ENCODE data around the gene ITPR2. TPM values are rescaled to one million over a fixed set of nuclear protein-coding genes. Genes with fewer than 3 reads are reported as not detected.
"Not testable (repeated sequence)": the region's sequence is repeated elsewhere in the genome, so short reads cannot be mapped to it uniquely, and the experiment has no call there.

ITPR2 gene
- total RNA-seq, 1 donor from 2014 or later, result 63.4 TPM

DNA sequence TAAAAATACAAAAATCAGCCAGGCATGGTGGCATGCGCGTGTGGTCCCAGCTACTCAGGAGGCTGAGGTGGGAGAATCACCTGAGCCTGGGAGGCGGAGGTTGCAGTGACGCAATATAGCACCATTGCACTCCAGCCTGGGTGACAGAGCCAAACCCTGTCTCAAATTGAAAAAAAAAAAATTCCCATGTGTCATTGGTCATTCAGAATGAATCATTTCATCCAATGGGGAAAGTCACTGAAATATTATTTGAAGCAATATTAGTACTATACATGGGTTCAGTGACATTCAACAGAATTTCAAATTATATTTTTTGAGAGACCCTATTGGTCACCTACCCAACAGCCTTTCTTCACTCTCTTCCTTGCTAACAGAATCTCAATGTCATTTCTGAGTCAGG, 276.1 kb downstream of the ITPR2 start:
- DNase-seq, result no peak

DNA sequence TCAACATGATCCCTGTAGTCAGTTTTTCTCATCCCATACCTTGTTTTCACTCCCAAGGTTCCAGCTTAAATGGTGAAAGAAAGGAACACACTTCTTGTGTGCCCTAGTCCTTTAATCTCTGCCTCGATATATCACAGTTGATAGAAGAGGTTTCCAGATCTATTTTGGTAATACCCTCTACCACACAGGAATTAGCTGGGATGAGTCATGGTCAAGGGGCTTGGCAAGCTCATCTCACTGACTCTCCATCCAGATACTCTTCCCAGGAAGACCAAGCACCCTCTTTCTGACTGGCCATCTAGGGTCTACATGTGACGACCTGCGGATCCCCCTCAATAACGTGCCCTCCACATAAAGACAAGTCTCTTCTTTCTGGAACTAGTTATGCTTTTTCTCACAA, 277.9 kb downstream of the ITPR2 start:
- DNase-seq, result no peak

DNA sequence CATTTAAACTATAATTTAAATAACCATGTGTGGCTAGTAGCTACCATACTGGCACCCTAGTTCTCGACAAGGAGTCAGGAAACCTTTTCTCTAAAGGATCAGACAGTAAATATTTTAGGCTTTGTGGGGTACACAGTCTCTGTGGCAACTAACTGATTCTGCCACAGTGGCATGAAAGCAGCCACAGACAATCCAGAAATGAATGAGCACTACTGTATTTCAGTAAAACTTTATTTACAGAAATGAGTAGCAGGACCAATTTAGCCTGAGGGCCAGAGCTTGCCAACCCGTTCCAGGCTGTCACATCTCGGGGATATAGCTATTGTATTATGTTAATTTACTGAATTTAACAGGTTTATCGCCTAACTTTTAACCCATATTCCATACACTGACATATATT, 278.7 kb downstream of the ITPR2 start:
- no peak for DNase-seq

DNA sequence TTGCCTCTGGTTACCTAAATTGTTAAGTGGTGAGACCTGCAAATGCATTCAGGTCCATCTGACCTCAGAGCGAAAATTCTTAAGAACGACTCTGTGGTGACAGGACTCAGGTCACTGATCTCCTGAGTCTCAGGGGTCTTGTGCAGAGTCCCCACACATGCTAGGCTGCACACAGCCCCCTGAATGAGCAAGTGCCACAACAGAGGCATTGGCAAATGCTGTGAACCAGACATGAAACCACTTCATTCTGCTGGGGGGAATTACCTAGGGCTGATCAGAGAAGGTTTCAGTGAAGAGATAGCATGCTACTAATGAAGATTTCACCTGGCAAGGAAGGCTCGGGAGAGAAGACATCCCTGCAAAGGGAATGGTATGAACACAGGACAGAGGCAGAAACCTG, 281.6 kb downstream of the ITPR2 start:
- no peak for DNase-seq

DNA sequence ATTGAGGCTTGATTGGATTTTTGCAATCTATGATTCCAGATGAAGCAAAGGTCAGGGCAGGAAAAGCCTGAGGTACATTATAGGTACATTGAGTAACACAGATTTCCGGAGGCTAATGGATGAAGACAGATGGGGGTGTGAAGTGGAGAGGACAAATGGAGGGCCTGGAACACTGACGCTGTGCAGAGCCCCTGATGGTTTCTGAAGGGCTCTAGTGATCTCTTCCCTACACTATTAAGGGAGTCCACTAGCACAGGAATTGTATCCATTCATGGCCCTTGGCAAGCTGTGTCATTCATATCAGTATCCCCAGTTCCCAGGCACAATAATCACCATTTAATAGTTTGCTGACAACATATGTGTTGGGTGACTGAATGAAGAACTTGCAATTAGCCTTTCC, 284.8 kb downstream of the ITPR2 start:
- no peak for DNase-seq

DNA sequence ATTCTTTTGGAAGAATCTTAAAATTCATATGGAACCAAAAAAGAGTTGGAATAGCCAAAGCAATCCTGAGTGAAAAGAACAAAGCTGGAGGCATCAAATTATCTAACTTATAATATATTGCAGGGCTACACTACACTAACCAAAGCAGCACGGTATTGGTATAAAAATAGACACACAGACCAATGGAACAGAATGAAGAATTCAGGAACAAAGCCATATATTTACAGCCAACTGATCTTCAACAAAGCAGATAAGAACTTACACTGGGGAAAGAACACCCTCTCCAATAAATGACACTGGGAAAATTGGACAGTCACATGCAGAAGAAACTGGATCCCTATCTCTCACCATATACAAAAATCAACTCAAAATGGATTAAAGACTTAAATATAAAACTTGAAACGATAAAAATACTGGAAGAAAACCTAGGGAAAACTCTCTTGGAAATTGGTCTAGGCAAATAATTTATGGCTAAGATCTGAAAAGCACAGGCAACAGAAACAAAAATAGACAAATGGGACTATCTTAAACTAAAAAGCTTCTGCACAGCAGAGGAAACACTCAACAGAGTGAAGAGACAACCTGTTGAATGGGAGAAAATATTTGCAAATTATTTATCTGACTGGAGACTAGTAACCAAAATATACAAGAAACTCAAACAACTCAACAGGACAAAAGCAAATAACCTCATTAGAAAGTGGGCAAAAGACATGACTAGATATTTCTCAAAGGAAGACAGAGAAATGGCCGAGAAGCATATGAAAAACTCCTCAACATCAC, 286.3 kb downstream of the ITPR2 start:
- no peak for DNase-seq

DNA sequence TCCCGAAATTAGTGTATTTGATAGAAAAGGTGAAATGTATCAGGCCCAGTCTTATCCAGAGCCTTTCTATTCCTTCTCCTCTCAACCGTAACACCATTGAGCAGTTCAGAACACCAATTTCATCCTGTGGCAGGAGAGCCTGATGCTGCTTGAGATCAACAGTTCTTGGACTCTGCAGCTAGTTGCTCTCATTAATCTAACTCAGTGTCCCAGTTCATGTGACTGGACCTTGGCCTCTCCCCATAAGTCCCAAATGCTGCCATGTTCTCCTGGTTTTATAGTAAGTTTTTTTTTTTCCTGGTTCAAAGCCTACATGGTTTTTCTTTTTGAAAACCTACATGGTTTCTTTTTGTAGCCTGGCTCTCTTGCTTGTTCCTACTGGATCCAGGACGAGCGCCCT, 293.9 kb downstream of the ITPR2 start:
- DNase-seq, result no peak

DNA sequence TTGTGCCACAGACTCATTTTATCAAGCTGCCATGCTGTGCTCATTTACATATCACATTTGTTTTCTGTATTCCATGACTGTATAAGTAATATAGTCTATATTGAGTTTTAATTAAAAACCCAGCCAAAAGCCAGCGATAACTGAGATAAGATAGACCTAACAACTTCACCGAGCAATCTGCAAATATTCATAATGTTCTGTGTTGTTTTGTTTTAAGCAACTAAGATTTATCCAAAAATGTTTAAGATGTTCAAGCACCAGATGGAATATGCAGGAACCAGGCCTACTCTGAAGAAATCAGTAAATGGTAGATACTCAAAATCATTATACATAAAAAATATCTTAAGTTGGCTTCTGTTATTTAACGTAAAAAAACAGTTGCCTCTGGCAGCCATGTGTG, 295.3 kb downstream of the ITPR2 start:
- no peak for DNase-seq

DNA sequence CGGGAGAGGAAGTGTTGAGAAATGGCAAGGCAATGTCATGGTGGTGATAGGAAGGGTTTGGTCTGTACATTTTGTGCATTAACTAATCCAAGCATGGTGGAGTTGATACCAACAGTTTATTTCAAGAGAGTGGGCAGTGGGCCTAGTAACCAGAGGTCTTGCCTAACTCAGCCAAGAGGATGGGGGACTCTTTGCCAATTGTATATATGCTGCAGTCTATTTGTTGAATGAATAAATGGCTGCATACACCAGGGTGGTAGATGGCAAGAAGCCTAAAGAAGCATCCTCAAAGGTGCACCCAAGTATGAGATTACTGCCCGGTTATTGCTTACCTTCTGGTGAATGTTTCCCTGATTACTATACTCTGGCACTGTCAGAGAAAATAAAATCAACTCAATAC, 295.9 kb downstream of the ITPR2 start:
- DNase-seq, result no peak

DNA sequence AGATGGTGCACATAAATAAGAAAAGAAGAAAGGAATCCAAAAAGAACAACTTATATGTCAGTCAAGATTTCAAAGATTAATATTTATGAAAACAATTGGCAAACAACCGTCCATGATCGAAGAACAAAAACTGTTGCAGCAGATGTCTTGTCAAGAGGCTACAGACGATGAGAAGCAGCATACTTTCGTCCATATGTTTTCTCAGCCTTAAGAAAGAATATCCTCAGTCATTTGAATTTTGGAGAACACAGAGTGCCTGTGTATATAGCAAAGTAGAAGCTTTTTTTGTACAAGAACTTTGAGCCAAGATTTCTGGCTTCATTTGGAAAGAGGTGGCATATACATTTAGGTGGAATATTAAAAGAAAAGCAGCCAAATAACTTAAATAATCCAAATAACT, 297.2 kb downstream of the ITPR2 start:
- DNase-seq, result peak; percentile 58

DNA sequence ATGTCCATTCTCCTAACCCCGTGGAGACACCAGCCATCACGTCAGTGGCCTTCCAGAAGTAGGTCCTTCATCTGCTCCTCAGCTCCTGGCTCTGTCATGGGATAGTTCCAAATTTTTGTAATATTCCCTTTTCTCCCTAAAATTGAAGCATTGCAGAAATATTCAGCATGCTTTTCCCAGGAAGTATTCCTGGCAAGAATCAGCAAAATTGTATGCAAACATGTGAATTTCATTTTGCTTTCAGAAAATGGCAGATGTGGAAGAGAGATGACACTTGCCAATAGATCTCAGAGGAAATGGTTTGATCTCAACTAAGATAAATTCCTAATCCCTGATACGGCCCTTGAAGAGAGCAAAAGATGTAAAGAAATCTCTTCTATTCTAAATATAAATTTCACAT, 298.9 kb downstream of the ITPR2 start:
- peak; percentile 41 for DNase-seq

DNA sequence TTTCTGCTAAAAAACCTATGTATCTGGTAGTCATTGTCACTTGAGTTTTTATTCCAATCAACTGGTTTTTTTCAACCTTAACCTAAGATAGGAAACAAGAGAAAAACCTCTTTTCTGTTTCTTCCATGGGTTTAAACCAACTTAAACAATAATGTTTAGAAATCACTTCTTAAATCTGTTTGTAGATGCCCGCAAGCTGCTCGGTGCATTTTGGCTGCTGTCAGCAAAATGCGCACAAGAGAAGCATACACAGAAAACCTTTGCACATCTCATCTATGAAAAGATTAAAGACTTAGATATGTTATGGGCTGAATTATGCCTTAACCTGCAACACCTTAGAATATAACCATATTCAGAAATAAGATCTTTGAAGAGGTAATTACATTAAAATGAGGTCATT, 299.8 kb downstream of the ITPR2 start:
- no peak for DNase-seq

DNA sequence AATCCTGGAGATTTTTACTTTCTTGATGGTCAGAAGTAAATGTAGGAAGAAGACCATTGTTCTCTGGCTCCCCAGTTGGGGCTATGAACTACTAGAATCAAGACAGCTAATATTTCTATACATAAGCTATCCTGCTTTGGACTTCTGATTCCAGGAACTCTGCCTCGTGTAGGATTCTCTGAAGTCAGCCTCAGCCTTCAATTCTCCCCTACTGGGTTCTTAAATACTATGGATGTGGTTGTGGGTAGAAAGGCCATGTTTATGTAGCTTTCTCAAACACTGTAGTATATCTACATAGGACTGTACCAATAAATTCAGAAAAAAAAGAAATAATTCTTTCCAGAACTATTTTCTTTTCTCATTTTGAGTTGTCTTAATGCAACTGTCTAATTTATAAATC, 302.5 kb downstream of the ITPR2 start:
- DNase-seq, result no peak

DNA sequence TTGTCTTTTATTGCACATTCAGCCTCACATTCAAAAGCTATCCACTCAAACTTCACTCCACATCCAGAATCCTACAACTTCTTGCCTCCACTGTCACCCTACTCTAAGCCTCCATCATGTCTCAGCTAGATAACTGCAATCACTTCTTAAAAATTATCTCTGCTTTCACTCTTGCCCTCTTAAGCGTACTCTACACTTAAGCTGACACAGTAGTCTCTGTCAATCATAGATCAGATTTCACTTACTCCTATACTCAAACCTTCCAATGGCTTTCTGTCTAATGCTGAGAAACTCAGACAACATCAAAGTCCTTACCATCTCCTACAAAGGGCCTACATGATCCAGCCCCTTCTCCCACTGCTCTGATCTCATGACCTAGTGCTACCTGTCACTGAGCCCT, 304.1 kb downstream of the ITPR2 start:
- no peak for DNase-seq

DNA sequence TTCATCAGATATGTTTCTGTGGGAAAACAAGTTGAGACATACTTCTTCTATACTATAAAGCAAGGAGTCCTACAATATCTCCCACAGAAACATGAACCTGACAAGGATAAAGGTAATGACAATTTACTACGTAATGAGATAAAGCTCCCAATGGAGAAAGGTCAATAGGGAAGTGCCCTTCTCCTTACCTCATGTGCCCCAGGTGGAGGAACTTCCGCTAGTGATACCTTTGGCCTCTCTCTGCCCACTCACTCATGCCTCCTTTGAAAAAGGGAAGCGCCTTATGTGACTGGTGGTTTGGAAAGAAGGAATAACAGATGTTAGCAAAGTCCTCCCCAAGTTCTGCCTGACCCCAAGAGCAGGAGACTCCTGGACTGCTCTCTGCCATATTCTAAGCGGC, 305.3 kb downstream of the ITPR2 start:
- DNase-seq, result no peak

DNA sequence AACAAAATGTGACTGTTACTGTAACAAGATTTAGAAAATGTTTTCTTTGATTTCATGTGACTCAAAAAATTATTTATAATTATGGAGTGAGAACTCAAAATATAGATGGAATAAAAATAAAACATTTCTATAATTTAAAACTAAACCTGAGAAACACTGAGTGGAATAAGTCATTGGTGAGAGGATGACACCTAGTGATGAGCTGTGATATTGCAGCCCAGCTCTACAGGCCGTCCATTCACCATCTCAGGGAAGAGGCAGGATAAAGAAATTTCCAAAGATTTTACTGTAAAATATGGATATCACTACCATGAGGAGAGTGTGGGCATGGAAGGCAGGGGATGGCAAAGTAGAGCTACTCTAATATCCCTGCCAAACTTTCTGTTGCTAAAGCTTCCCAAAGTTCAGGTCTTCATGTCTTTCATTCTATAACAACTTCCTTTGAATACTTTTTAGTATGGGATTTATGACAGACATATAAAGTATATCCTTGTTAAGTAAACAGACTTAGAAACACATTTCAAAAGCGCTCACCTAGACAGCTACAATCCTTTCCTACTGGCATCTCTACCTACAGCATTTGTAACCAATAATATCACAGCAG, 308.0 kb downstream of the ITPR2 start:
- no peak for DNase-seq

DNA sequence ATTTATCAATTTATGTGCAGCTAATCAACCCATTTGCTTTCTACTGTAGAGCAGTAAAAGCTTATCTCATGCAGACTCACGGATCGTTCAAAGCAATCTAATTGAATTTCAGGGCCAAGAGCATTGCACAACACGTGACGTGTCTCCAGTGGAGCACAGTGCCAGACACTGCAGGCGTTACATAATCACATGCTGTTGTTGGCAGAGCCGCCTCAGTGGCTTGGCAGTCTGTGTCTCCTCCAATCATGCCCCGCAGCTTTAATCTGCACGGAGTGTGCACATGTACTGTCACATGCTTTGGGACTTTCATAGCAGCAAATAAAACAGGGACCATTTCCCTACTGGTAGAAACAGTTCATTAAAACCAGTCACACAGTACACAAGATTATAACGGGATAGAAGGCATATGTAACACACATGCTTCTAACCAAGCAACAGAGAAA, 309.3 kb downstream of the ITPR2 start:
- DNase-seq, result peak; percentile 92

DNA sequence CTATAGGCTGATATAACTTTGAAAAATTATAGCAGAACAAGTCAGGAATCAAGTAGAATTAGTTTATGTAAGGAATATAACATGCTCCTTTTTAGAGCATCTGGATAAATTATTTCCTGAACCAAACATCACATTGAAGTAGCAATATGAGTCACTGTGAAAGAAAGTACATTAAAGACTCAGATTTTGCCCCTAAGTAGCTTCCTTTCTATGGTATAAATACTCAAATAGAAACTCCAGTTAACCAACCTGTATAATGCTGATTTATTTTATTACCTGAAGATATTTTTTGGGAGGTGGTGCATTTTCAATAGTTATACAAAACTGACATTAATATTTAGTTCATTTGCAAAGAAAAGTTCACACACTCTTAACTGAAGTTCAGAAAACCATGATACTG, 312.1 kb downstream of the ITPR2 start:
- DNase-seq, result no peak

DNA sequence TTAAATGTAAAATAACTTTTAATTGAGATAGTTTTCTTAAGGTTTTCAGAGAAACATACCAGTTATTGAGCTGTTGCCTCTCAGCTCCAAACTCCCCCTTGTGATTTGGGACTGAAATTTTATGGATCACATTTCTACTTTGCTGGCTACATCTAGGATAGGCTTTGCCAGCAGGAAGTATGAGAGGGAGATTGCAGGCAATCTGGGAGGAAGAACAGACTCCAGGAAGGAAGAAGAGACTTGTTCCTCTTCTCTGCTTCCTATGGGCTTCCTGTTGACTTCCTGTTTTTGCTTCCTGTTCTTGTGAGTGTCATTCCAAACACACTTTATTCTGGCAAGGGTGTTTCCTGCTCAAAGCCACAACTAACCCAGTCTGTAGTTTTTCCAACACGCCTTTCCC, 312.9 kb downstream of the ITPR2 start:
- DNase-seq, result no peak

DNA sequence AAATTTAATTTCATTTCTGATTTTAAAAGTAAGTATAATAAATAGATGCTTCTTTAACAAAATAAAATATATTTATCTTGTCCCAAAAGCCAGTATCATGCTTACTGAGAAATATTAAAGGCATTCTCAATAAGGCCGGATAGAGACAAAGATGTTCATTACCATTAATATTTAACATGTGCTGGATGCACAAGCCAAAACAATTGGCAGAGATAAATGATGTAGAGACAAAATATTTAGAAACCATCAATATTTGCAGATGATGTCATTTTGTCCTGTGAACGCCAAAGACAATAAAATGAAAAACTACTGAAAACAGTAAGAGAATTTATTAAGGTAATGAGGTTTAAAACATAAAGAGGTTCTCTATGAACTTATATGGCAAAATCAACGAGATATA, 313.5 kb downstream of the ITPR2 start:
- peak; percentile 57 for DNase-seq

DNA sequence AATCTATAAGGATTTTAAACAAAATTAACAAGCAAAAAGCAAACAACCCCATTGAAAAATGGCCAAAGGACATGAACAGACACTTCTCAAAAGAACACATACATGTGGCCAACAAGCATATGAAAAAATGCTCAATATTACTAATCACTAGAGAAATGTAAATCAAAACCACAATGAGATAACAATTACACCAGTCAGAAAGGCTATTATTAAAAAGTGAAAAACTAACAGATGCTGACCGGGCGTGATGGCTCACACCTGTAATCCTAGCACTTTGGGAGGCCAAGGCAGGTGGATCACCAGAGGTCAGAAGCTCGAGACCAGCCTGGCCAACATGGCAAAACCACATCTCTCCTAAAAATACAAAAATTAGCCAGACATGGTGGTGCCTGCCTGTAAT, 315.7 kb downstream of the ITPR2 start:
- not testable (repeated sequence) for DNase-seq

DNA sequence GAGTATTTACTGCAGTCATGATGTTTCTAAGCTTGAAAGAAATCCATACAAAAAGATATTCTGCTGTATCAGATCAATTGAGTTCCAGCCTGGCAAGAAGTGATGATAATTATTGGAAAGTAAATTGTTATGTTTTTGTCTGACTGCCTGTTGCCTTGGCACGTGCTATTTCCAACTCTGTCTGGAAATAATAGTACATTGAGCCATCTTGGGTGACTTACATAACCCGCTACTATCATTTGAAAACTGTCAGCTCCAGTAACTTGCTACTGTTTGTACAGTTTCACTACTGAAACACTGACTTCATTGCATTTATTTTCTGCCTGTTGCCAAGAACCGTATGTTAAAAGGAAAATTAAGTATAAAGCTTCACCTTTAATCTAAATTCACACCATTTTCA, 318.6 kb downstream of the ITPR2 start:
- DNase-seq, result peak; percentile 24

DNA sequence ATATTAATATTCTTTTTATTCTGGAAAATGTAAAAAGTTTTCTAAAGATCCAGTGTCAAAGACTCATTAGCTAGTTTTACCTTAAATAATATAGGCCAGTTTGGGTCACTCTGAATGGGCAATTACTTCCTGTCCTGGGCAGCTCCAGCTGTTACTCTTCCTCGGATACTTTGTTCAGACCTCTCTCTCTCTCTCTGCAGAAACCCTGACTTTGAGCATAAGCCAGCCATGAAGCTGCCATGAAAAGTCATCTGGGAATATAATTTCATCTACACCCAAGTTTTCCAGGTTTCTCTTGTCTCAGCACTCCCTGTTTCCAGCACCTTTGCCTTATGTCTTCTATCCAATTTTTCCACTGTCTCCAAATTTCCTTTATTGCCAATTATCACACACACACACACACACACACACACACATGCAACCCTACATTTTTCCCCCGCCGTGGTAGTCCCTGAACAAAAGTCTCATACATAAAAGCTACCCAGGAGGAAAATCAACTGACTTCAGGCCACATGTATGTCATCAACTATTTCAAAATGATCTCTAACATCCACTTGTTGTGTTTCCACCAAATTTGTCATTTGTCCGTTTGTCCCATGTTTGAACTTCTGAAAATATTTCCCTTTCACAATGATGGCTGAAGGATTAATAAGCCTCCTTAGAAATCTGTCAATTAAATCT, 319.5 kb downstream of the ITPR2 start:
- DNase-seq, result no peak

DNA sequence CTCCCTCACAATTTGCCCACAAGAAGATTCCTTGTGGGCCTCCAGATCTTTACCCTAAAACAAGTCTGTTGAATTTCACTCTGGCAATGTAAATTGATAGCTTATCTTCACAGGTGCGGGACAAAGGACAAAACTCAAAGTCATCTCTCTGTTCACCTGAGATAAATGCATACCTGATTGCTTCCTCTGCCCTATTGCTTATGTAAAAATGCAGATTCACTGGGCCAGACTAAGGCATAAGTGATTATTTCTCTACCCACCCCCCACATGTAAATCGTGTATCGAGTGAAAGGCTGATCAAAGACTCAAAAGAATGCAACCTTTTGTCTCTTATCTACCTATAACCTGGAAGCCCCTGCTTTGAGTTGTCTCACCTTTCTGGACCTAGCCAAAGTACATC, 320.8 kb downstream of the ITPR2 start:
- no peak for DNase-seq
